Activated T-helper 9 cell treated with anti-CD3 and anti-CD28 coated beads, Interleukin-2, amount 50 U/mL, for 16 hours (primary cell): Measurements from ENCODE around the gene SOX3.

Experiments
- DNase-seq: peaks from one replicate; pipeline ENCODE4 v3.0.0-alpha.2; 2020; ENCODE audit warnings: low read depth

Gene SOX3

DNA sequence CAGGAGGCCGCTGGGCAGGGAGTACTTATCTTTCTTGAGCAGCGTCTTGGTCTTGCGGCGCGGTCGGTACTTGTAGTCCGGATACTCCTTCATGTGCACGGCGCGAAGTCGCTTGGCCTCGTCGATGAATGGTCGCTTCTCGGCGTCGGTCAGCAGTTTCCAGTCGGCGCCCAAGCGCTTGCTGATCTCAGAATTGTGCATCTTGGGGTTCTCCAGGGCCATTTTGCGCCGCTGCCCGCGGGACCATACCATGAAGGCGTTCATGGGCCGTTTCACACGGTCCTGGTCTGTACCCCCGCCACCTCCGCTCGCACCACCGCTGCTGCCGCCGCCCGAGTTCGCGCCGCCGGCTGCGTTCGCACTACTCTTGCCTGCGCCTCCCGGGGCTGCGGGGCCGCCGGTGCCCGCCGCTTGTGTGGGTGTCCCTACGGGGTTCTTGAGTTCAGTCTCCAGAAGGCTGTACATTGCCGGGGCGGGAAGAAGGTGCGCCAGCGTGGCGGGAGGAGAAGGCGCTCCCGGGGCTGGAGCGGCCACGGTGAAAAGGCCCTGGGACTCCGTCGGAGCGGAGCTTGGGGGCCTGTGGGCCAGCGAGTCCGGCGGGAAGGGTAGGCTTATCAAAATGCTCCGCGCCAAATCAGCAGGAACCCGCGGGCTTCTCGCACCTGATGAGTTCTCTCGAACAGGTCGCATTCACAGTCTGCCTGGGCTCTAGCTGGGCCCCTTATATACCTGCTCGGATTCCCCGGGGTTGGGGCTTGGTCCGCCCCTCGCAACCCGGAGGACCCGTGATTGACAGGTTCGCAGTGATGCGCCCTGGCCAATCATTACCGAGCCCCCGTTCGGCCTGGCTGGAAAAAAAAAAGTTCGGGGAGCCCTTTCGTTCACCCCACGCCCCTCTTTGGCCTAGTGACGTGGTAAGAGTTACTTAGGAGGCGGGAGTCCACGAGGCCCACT lies at the start of gene SOX3:
Gene SOX3, minus strand, starts transcription at position 699 of the 954 bp plus-strand sequence. Its CDS starts 9 bp downstream, at position 690.
- no peak for DNase-seq

DNA sequence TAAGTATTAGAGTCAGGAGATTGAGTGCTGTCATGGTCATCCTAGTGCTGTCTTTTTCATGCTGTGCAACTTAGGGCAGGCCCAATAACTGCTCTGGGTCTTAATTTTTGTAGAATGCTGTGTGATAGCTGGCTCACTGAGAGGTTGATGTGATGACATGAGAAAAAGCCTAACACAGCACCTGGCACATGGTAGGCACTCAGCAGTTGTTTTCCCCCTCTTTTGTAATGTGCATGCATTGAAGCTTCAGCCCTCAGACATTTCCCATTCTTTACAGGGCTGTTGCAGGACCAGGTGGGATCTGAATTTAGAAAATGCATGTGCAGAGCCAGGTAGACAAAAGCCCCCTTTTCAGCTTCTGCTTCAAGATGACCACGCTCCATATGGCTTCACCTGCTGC lies 44.1 kb upstream of the SOX3 start:
- no peak for DNase-seq

- DNase-seq, result no peak
These were observed 21.3 kb upstream of the SOX3 start for GRCh38 chrX:140526171-140526570.

DNA sequence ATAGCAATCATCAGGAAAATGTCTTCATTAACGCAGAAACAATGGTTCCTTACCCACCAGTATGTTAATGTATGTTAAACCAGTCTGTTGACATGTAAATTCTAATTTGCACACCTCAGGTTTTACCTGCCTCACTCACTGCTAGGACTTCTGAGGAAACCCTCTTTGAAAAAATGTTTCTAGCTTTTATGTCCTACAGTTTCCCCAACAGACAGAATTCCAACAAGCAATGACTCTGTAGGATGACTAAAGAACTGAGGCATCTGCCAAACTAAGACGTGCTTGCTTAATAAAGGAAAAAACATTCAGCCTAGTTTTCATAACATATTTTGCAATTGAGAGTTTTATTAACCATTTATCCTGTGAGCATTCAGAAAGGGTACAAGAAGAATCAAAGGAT lies 20.6 kb upstream of the SOX3 start:
- no peak for DNase-seq

- no peak for DNase-seq
These were observed 19.7 kb upstream of the SOX3 start for GRCh38 chrX:140524556-140524955.

DNA sequence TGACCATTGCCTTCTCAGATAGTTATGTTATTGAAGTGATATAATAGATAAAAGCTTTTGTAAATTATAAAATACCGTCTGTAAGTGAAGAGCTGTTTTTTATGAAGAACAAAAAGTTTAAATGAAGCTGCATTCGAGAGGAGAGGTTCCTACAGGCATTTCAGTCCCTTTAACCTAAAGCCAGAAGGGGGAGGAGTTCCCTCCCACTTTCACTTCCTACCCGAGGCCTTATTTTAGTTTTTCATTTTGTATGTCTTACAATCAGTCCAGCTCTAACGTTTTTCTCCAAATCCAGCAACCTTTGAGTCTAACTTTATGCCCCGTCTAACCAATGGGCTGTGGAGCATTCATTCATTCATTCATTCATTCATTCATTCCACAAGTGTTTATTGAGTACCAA lies 16.5 kb upstream of the SOX3 start:
- DNase-seq, result no peak

- no peak for DNase-seq
These were observed 9.7 kb upstream of the SOX3 start for GRCh38 chrX:140514554-140514953.

DNA sequence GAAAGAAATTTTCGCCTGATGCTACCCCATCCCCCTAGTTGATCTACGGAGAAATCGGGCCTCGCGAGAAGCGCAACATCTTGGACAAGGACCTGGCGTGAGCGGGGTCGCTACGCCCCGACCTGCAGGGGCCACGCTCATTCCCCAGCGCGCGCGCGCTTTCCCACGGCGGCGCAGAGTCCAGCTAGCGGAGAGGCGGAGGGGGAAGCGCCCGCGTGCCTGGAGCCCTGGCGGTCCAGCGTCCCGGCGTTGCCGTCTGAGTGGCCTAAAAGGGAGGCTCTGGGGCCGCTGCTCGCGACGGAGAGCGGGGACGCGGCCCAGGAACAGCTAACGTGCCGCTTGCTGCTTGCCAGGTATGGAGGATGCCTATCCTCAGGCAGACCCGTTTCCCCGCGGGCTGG lies 6.0 kb upstream of the SOX3 start:
- DNase-seq, result no peak

GRCh38 chrX:140510306-140510676 lies 5.4 kb upstream of the SOX3 start:
- no peak for DNase-seq

- DNase-seq, result no peak
These were observed 4.8 kb upstream of the SOX3 start for GRCh38 chrX:140509468-140510305.

GRCh38 chrX:140508958-140509357 lies 4.1 kb upstream of the SOX3 start:
- no peak for DNase-seq

GRCh38 chrX:140507982-140508305 lies 3.1 kb upstream of the SOX3 start:
- DNase-seq, result no peak

- DNase-seq, result no peak
These were observed 2.5 kb upstream of the SOX3 start for GRCh38 chrX:140507223-140507981.

DNA sequence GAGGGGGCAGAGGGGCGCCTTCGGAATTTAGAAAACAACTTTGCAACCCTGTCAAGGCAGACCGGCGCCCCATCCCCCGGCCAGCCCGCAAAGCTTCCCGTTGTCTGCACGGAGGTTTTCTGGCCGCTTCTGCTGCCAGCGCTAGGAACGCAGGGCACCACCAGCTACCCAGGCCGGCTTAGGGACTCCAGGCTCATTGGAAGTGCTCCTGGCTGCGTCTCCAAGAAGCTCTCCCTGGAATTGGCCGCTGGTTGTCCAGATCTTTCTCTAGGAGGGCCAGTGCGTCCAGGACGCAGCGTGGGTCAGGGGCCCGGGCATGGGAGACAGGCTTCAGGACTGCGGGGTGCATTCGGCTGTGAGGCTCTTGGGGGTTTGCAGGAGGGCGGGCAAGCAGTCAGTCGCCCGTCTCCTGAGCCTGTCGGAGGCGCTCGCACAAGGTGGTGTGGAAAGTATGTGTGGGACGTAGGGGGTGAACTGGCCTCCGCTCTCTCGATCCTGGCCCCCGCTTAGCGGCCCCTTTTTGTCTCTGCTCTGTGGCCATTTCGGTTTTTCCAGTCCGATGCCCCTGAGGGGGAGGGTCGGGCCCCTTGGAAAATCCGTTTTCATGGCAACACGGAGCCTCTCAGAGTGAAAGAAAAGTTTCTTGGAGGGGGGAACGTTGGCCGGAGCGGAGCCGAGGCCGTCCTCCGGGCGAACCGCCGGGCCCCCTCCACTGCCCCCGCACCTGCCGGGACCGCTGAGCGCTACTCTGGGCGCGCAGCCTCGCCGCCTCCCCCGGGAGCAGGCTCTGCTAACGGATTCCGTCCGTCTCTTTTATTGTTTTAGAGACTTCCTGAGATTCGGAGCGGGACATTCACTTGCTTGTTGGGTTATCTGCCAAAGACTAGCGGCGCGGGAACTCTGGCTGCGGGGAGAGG lies 810 bp upstream of the SOX3 start:
- no peak for DNase-seq

- DNase-seq, result no peak
These were observed 1.0 kb downstream of the SOX3 start for GRCh38 chrX:140503714-140504351.

DNA sequence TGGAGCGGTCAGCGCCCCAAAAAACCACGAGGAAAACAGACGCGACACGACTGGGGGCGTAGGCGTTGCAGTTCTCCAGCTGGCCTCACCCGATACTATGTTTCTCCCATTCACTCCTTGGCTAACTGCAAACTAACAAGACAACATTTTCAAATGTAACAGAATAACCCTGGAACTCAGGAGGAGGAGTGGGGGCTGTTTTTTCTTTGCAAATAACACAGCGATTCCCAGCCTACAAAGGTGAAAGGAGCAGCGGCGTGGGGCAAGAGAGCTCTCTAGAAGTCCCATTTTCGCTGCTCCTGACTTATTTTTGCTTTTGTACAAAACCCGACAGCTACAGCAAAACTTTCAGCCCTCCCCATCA lies 1.6 kb downstream of the SOX3 start:
- DNase-seq, result no peak

GRCh38 chrX:140502491-140503237 lies 2.2 kb downstream of the SOX3 start:
- DNase-seq, result no peak

- no peak for DNase-seq
These were observed 2.9 kb downstream of the SOX3 start for GRCh38 chrX:140501940-140502468.

DNA sequence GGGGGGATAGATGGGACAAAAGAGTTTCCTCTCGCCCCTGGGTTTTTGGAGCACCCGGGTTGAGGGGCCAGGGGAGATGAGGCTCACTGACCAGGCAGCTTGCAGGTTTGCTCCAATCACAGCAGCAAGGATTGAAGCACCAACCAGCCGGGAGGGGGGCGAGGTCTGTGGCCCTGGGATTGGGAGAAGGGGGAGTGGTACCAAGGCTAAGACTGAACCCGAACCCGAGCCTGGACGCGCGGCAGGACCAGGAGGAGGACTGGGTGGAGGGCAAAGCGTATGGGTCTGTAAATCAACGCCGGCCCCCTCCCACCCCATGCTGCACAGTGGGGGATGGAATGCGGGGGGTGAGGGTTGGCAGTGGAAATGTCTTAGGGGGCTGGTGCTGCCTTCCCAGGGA lies 3.5 kb downstream of the SOX3 start:
- DNase-seq, result no peak

GRCh38 chrX:140500441-140500840 lies 4.4 kb downstream of the SOX3 start:
- no peak for DNase-seq
